Measurements from ENCODE around the gene NIFK. TPM values are rescaled to one million over a fixed set of nuclear protein-coding genes. Genes with fewer than 3 reads are reported as not detected.
A peak's percentile ranks its signal among the peaks of the same experiment; 100 is the strongest.

NIFK gene
- polyA plus RNA-seq, 1 donor (not counting 4 experiments of a cell fraction or from before 2014, with no cell fraction given) = 60.4 TPM

GRCh38 chr2:121754851-121755236, 18.2 kb upstream of the NIFK start:
- H4K20me1 ChIP-seq (ENCODE audit: control insufficient read depth, extremely low read depth, insufficient read depth, low read length) = no peaks in the 10 kb centered on the region
- FAIRE-seq = no peak
- peak overlapping the region; percentile 47 for H3K27ac ChIP-seq (ENCODE audit: control insufficient read depth, insufficient read depth, low read length)
- H3K79me2 ChIP-seq (ENCODE audit: control insufficient read depth, insufficient read depth, low read length) = peaks cover 30% of the 10 kb centered on the region
- H3K27me3 ChIP-seq (ENCODE audit: control insufficient read depth, extremely low read depth, insufficient read depth, low read length) = no peaks in the 10 kb centered on the region
- TF ChIP-seq EZH2 (IDR thresholded peaks at IDR 0.05; ENCODE audit: low read length) (no peak), CTCF (optimal IDR thresholded peaks at IDR 0.05 in 1 of 3, IDR thresholded peaks at IDR 0.05 in 1 of 3, conservative IDR thresholded peaks at IDR 0.05 in 1 of 3; ENCODE audit: extremely low read depth in 1 of 3, insufficient read depth in 2 of 3, low read length in 3 of 3) (no peak)
- no peaks in the 10 kb centered on the region for H3K9me1 ChIP-seq (ENCODE audit: control insufficient read depth, extremely low read depth, insufficient read depth, low read length)
- peak overlapping the region; percentile 69 for H3K4me2 ChIP-seq (ENCODE audit: control insufficient read depth, extremely low read depth, insufficient read depth, low read depth, low read length)
- H3K9ac ChIP-seq (ENCODE audit: control insufficient read depth, extremely low read depth, insufficient read depth, low read length) = peak overlapping the region; percentile 96
- peak overlapping the region; percentile 66 to 74 (median 67) for H3K4me3 ChIP-seq (ENCODE audit: control insufficient read depth in 2 of 3, extremely low read depth in 1 of 3, insufficient read depth in 2 of 3, low read depth in 1 of 3, low read length in 3 of 3)
- no peaks in the 10 kb centered on the region for H3K9me3 ChIP-seq (ENCODE audit: control insufficient read depth, low read depth, low read length)
- H3K36me3 ChIP-seq (ENCODE audit: control insufficient read depth in 2 of 2, extremely low read depth in 1 of 2, insufficient read depth in 2 of 2, low read length in 2 of 2) = peaks cover 3% of the 10 kb centered on the region in 2 experiments
- H3K4me1 ChIP-seq (ENCODE audit: control insufficient read depth, extremely low read depth, insufficient read depth, low read length) = peaks cover 6% of the 10 kb centered on the region
- DNase-seq (ENCODE audit: low read depth, low spot score) = no peak
- dilution Hi-C loops (cut with MboI; ENCODE audit: extremely low pct_ligation_motif_present, low sequenced_read_pairs) = no loop called here
- H2AFZ ChIP-seq (ENCODE audit: control insufficient read depth, low read length) = peak overlapping the region; percentile 62

- Histone ChIP-seq H3K27ac (ENCODE audit: control insufficient read depth, insufficient read depth, low read length) (no peak overlapping the region), H3K4me2 (ENCODE audit: control insufficient read depth, extremely low read depth, insufficient read depth, low read depth, low read length) (no peak overlapping the region), H3K79me2 (ENCODE audit: control insufficient read depth, insufficient read depth, low read length) (no peaks in the 10 kb centered on the region), H3K9ac (ENCODE audit: control insufficient read depth, extremely low read depth, insufficient read depth, low read length) (no peak overlapping the region), H3K9me3 (ENCODE audit: control insufficient read depth, low read depth, low read length) (no peaks in the 10 kb centered on the region), H3K4me1 (ENCODE audit: control insufficient read depth, extremely low read depth, insufficient read depth, low read length) (peaks cover 9% of the 10 kb centered on the region), H3K4me3 (ENCODE audit: control insufficient read depth in 2 of 3, extremely low read depth in 1 of 3, insufficient read depth in 2 of 3, low read depth in 1 of 3, low read length in 3 of 3) (no peak overlapping the region), H3K36me3 (ENCODE audit: control insufficient read depth in 2 of 2, extremely low read depth in 1 of 2, insufficient read depth in 2 of 2, low read length in 2 of 2) (no peaks in the 10 kb centered on the region), H2AFZ (ENCODE audit: control insufficient read depth, low read length) (peak overlapping the region; percentile 58), H3K27me3 (ENCODE audit: control insufficient read depth, extremely low read depth, insufficient read depth, low read length) (no peaks in the 10 kb centered on the region), H4K20me1 (ENCODE audit: control insufficient read depth, extremely low read depth, insufficient read depth, low read length) (no peaks in the 10 kb centered on the region), H3K9me1 (ENCODE audit: control insufficient read depth, extremely low read depth, insufficient read depth, low read length) (no peaks in the 10 kb centered on the region)
- no peak for FAIRE-seq
- dilution Hi-C loops (cut with MboI; ENCODE audit: extremely low pct_ligation_motif_present, low sequenced_read_pairs) = no loop called here
- TF ChIP-seq CTCF (optimal IDR thresholded peaks at IDR 0.05 in 1 of 3, IDR thresholded peaks at IDR 0.05 in 1 of 3, conservative IDR thresholded peaks at IDR 0.05 in 1 of 3; ENCODE audit: extremely low read depth in 1 of 3, insufficient read depth in 2 of 3, low read length in 3 of 3) = peak in 2 of 3 experiments; percentile 6 to 37
- no peak for TF ChIP-seq EZH2 (IDR thresholded peaks at IDR 0.05; ENCODE audit: low read length)
- DNase-seq (ENCODE audit: low read depth, low spot score) = no peak
These were observed 11.5 kb upstream of the NIFK start for GRCh38 chr2:121748202-121748601.

All from keratinocyte (primary cell).